Gastroesophageal sphincter (tissue), 3 donors: Measurements from ENCODE around the gene C1orf159.

ENCODE experiments used
- CTCF ChIP-seq, 4 experiments: fragments of 200-600 bp in 2 of 4; fragments of 450-650 bp in 2 of 4; sonication (generic) in 1 of 4; IDR thresholded peaks; one replicate each; pipeline ENCODE4 v1.5.1; 2017 to 2019; ENCODE audit warnings: antibody characterized with exemption in 4 of 4, mild to moderate bottlenecking in 2 of 4, moderate library complexity in 2 of 4
- POLR2AphosphoS5 ChIP-seq: sonication (generic); formaldehyde crosslinking; IDR thresholded peaks from one replicate; pipeline ENCODE4 v1.6.1; 2017; ENCODE audit warnings: antibody characterized with exemption

DNA sequence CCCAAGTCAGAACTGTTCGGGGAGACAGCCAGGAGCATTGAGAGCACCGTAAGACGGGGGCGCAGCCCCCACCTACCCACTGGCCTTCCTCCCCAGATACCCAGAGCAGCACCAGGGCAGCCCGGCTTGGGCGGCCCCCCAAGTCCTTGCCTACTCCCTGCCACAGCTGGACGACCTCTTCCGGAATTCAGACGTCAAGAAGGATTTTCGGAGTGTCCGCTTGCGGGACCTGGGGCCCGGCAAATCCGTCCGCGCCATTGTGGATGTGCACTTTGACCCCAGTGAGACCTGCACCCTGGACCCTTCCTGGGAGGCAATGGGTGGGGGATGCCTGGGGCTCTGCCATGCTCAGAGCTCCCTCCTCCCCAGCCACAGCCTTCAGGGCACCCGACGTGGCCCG lies 68.5 kb downstream of the C1orf159 start:
- TF ChIP-seq CTCF (IDR thresholded peaks at IDR 0.05), result no peak
- TF ChIP-seq POLR2AphosphoS5, result no peak
